PC-3 (cell line): ENCODE results near the gene ZNF532. TPM values are rescaled to one million over a fixed set of nuclear protein-coding genes. Genes with fewer than 3 reads are reported as not detected.

Experiments
- ATAC-seq: fragments of 200-7000 bp; cut with Tn5 transposase; 2 replicates; pipeline ENCODE4 v1.9.1; 2020; ENCODE audit warnings: mild to moderate bottlenecking, moderate library complexity
- BruUV-seq: library from RNA; stranded (reverse); fragments of 400-500 nt; replicated peaks from 2 replicates; lab custom pipeline; 2021; lab: Mats Ljungman, UMichigan
- CTCF ChIA-PET: fragments of 300-600 bp; sonication (Branson Sonifier 250); formaldehyde crosslinking; loops from one replicate; lab custom pipeline; 2022; ENCODE audit warnings: antibody characterized with exemption; lab: Charles Lee
- POLR2A ChIA-PET: fragments of 300-600 bp; sonication (Branson Sonifier 250); formaldehyde crosslinking; loops from one replicate; lab custom pipeline; 2022; ENCODE audit warnings: antibody characterized with exemption; ENCODE audit not compliant: unreplicated experiment; lab: Charles Lee
- DNase-seq: peaks from one replicate; pipeline ENCODE4 v3.0.0-alpha.2; 2015
- H2AFZ ChIP-seq: fragments of 300-600 bp; sonication (generic); 2 replicates; pipeline ENCODE4 v1.6.0; 2016; ENCODE audit warnings: antibody characterized with exemption, low read length
- H3F3A ChIP-seq: fragments of 300-600 bp; sonication (generic); one replicate; pipeline ENCODE4 v1.6.0; 2017; ENCODE audit warnings: antibody characterized with exemption, low read length, control low read depth, mild to moderate bottlenecking; ENCODE audit not compliant: unreplicated experiment
- H3K27ac ChIP-seq: fragments of 300-600 bp; sonication (generic); 2 replicates; pipeline ENCODE4 v1.5.1; 2016; ENCODE audit warnings: mild to moderate bottlenecking, low read length
- H3K27me3 ChIP-seq: fragments of 300-600 bp; sonication (generic); 2 replicates; pipeline ENCODE4 v1.6.1; 2016; ENCODE audit warnings: low read length, mixed read lengths
- H3K36me3 ChIP-seq: fragments of 300-600 bp; sonication (generic); 2 replicates; pipeline ENCODE4 v1.6.1; 2016; ENCODE audit warnings: low read depth, mixed run types, low read length, mixed read lengths
- H3K4me1 ChIP-seq: fragments of 300-600 bp; sonication (generic); 2 replicates; pipeline ENCODE4 v1.5.1; 2016; ENCODE audit warnings: low read length; ENCODE audit not compliant: insufficient read depth
- H3K4me2 ChIP-seq: fragments of 300-600 bp; sonication (generic); 2 replicates; pipeline ENCODE4 v1.6.0; 2016; ENCODE audit warnings: low read length
- H3K4me3 ChIP-seq: fragments of 300-600 bp; sonication (generic); 2 replicates; pipeline ENCODE4 v1.5.1; 2016; ENCODE audit warnings: mild to moderate bottlenecking, low read length, mixed read lengths
- H3K79me2 ChIP-seq: fragments of 300-600 bp; sonication (generic); 2 replicates; pipeline ENCODE4 v1.6.1; 2017; ENCODE audit warnings: low read length, mixed read lengths
- H3K9ac ChIP-seq: fragments of 300-600 bp; sonication (generic); 2 replicates; pipeline ENCODE4 v1.6.0; 2016; ENCODE audit warnings: mild to moderate bottlenecking, low read length
- H3K9me2 ChIP-seq: fragments of 300-600 bp; sonication (generic); replicated peaks from 2 replicates; pipeline ENCODE4 v1.6.1; 2016; ENCODE audit warnings: mixed run types, low read length, mixed read lengths
- H3K9me3 ChIP-seq: fragments of 300-600 bp; sonication (generic); 2 replicates; pipeline ENCODE4 v1.6.1; 2016; ENCODE audit warnings: low read length, mixed read lengths
- H4K20me1 ChIP-seq: fragments of 300-600 bp; sonication (generic); 2 replicates; pipeline ENCODE4 v1.6.1; 2016; ENCODE audit warnings: low read length, mixed read lengths
- EZH2 ChIP-seq: fragments of 300-600 bp; sonication (generic); IDR thresholded peaks from one replicate; pipeline ENCODE4 v1.6.1; 2017; ENCODE audit warnings: antibody characterized with exemption, mild to moderate bottlenecking, low read length; ENCODE audit not compliant: unreplicated experiment
- EZH2phosphoT487 ChIP-seq: fragments of 300-600 bp; sonication (generic); IDR thresholded peaks from 2 replicates; pipeline ENCODE4 v1.6.1; 2018; ENCODE audit warnings: mild to moderate bottlenecking, antibody characterized with exemption, low read length, borderline replicate concordance
- intact Hi-C: fragments of 100-400 bp; cut with micrococcal nuclease; formaldehyde crosslinking; loops from 2 replicates; pipeline ENCODE4 v1.9.0; 2023
- total RNA-seq: library from RNA; depleted of rRNA; stranded (reverse); fragments of >200 nt; gene quantifications from 2 replicates; pipeline ENCODE4 v1.2.3, GENCODE V29; 2014
- TF ChIP-seq, protein P1 (sequence below): fragments of 300-600 bp; sonication (generic); conservative IDR thresholded peaks from 2 replicates; pipeline ENCODE4 v1.5.1; 2017; ENCODE audit warnings: antibody characterized with exemption, low read depth, mild to moderate bottlenecking, low read length

ZNF532 gene
- total RNA-seq, 1 experiment from 2014 or later: 47.3 TPM

DNA sequence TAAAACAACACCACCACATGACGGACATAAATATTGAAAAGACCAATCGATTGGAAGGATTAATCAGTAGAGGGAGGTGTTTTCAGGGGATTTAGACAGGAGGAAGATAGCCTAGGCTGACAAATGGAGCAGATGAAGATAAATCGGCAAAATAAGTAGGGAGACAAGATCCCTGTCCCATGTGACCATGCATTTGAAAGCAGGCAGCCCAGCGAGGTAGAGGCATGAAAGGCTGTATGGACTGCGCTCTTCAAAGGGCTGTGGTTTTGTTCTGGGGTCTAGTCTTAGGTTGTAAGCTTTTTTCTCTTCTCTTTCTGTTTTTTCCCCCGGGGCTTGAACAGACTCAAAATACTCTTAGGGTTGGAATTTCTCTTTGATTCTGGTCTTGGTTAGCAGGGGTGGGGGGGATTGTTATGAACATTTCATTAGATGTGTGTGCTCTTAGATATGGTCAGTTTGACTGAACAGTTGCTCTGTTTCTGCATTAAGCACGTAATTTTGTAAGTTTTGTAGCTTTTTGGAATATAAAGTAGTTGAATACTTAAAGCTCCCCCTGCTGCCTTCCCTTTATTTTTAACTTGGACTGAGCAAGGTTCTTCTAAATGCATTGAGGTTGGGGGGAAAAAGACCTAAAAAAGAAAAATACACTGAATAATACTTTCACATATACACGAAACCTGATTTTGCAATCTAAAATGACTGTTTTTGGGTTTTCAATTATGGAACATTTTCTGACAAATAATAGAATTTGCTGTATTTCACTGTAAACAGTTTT is 32.2 kb downstream of the ZNF532 start:
- ChIA-PET CTCF (no interaction called here), POLR2A (no interaction called here)
- H3K4me1 ChIP-seq: peaks cover 21% of the 10 kb centered on the region
- no peaks in the 10 kb centered on the region for H3K27me3 ChIP-seq
- DNase-seq (no peak), ATAC-seq (no peak)
- TSS peak; percentile 10 for BruUV-seq
- H2AFZ ChIP-seq: no peak overlapping the region
- no peak overlapping the region for H3K4me2 ChIP-seq
- no peak overlapping the region for H3K4me3 ChIP-seq
- H3K9me2 ChIP-seq: no peaks in the 10 kb centered on the region
- no peaks in the 10 kb centered on the region for H3K9me3 ChIP-seq
- no peak overlapping the region for H3K9ac ChIP-seq
- intact Hi-C loops: loop anchor here (10.0 kb wide), 1 partner anchor 112 kb away; no protein-coding TSS in a partner anchor
- H3K36me3 ChIP-seq: peaks cover 37% of the 10 kb centered on the region
- no peaks in the 10 kb centered on the region for H4K20me1 ChIP-seq
- TF ChIP-seq, protein P1, sequence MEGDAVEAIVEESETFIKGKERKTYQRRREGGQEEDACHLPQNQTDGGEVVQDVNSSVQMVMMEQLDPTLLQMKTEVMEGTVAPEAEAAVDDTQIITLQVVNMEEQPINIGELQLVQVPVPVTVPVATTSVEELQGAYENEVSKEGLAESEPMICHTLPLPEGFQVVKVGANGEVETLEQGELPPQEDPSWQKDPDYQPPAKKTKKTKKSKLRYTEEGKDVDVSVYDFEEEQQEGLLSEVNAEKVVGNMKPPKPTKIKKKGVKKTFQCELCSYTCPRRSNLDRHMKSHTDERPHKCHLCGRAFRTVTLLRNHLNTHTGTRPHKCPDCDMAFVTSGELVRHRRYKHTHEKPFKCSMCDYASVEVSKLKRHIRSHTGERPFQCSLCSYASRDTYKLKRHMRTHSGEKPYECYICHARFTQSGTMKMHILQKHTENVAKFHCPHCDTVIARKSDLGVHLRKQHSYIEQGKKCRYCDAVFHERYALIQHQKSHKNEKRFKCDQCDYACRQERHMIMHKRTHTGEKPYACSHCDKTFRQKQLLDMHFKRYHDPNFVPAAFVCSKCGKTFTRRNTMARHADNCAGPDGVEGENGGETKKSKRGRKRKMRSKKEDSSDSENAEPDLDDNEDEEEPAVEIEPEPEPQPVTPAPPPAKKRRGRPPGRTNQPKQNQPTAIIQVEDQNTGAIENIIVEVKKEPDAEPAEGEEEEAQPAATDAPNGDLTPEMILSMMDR: no peak
- no peak for TF ChIP-seq EZH2phosphoT487
- H3F3A ChIP-seq: no peaks in the 10 kb centered on the region
- no peak overlapping the region for H3K27ac ChIP-seq
- H3K79me2 ChIP-seq: peaks cover 97% of the 10 kb centered on the region

GRCh38 chr18:58898010-58898799 is 33.5 kb downstream of the ZNF532 start:
- H3K4me1 ChIP-seq: peaks cover 10% of the 10 kb centered on the region
- H3K36me3 ChIP-seq: peaks cover 31% of the 10 kb centered on the region
- H3K9me2 ChIP-seq: no peaks in the 10 kb centered on the region
- H3F3A ChIP-seq: no peaks in the 10 kb centered on the region
- POLR2A ChIA-PET: no interaction called here
- intact Hi-C loops: loop anchor here (10.0 kb wide), 1 partner anchor 113 kb away; no protein-coding TSS in a partner anchor
- ATAC-seq (no peak), DNase-seq (no peak)
- BruUV-seq: no TSS peak
- no peak overlapping the region for H3K9ac ChIP-seq
- H3K27me3 ChIP-seq: no peaks in the 10 kb centered on the region
- H3K4me3 ChIP-seq: no peak overlapping the region
- no peaks in the 10 kb centered on the region for H4K20me1 ChIP-seq
- no peak overlapping the region for H2AFZ ChIP-seq
- TF ChIP-seq EZH2: no peak
- TF ChIP-seq, protein P1: no peak
- TF ChIP-seq EZH2phosphoT487: no peak
- CTCF ChIA-PET: no interaction called here
- peaks cover 96% of the 10 kb centered on the region for H3K79me2 ChIP-seq
- no peaks in the 10 kb centered on the region for H3K9me3 ChIP-seq
- H3K4me2 ChIP-seq: no peak overlapping the region
- H3K27ac ChIP-seq: no peak overlapping the region
